Thyroid gland (tissue), 4 donors: ENCODE results near the gene ATXN7L1. TPM values are rescaled to one million over a fixed set of nuclear protein-coding genes. Genes with fewer than 3 reads are reported as not detected.

Experiments used
- DNase-seq, 2 donors: peaks; one replicate each; pipeline ENCODE4 v3.0.0-alpha.2; 2019
- H3K27ac ChIP-seq, 3 donors: fragments of 200-600 bp; sonication (generic); 1 replicate in 2 of 3; 2 replicates in 1 of 3; pipeline ENCODE4 v1.5.1; 2016 to 2019; ENCODE audit warnings: mild to moderate bottlenecking in 1 of 3, moderate library complexity in 1 of 3
- H3K27me3 ChIP-seq: fragments of 200-600 bp; sonication (generic); one replicate; pipeline ENCODE4 v1.5.1; 2019
- H3K36me3 ChIP-seq, 2 donors: fragments of 200-600 bp; sonication (generic); one replicate each; pipeline ENCODE4 v1.5.1; 2016 to 2019
- H3K4me1 ChIP-seq, 2 donors: fragments of 200-600 bp; sonication (generic); one replicate each; pipeline ENCODE4 v1.5.1; 2017 to 2019
- H3K4me3 ChIP-seq, 3 donors: fragments of 200-600 bp; sonication (generic); replicated peaks in 1 of 3; 1 replicate in 2 of 3; 2 replicates in 1 of 3; pipeline ENCODE4 v1.5.1; 2016; ENCODE audit warnings: mild to moderate bottlenecking in 1 of 3
- H3K9me3 ChIP-seq: fragments of 200-600 bp; sonication (generic); one replicate; pipeline ENCODE4 v1.5.1; 2017
- POLR2A ChIP-seq, 2 donors: fragments of 450-650 bp; IDR thresholded peaks; one replicate each; pipeline ENCODE4 v1.6.1; 2017; ENCODE audit warnings: antibody characterized with exemption in 2 of 2, mild to moderate bottlenecking in 2 of 2, moderate library complexity in 1 of 2
- WGBS, 2 donors: methylation state at CpG; one replicate each; pipeline ENCODE4 v1.1.5; 2017; 5-methylcytosine and 5-hydroxymethylcytosine counted together
- intact Hi-C: fragments of 100-400 bp; cut with DNase I; formaldehyde crosslinking; loops from one replicate; pipeline ENCODE4 v1.15.1; 2023
- total RNA-seq, 4 donors: library from RNA; depleted of rRNA; stranded (reverse); fragments of >200 nt; gene quantifications; one replicate each; pipeline ENCODE4 v1.2.3, GENCODE V29; 2016
- TF ChIP-seq, protein P1 (sequence below), 6 experiments: fragments of 200-600 bp in 3 of 6; fragments of 450-650 bp in 3 of 6; sonication (generic) in 3 of 6; IDR thresholded peaks; one replicate each; pipeline ENCODE4 v1.5.1; 2016 to 2019; ENCODE audit warnings: antibody characterized with exemption in 6 of 6, mild to moderate bottlenecking in 2 of 6, inconsistent platforms in 1 of 6, moderate library complexity in 1 of 6

Gene ATXN7L1
- total RNA-seq, 4 donors from 2014 or later: 21.8 to 24.4 (median 22.8) TPM

DNA sequence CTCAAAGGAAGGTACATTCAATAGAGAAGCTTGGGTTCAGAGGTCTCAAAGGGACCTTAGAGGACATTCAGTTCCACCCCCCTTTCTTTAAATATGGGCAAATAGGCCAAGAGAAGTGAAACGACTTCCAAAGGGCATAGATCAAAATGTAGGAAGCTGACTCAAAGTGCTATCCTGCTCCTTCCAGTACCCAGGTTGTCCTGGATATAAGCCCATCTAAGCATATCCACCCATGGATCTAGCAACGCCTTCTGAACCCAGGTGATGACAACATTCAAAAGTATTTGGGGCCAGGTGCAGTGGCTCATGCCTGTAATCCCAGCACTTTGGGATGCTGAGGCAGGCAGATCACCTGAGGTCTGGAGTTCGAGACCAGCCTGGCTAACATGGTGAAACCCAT, 5.3 kb downstream of the ATXN7L1 start:
- H3K27ac ChIP-seq: no peak overlapping the region
- 71 to 72% methylated on average over 3 of the region's 3 CpGs for WGBS, 2 donors
- H3K9me3 ChIP-seq: no peaks in the 10 kb centered on the region
- H3K4me1 ChIP-seq: peaks cover 13 to 14% of the 10 kb centered on the region in 2 donors
- H3K36me3 ChIP-seq: no peaks in the 10 kb centered on the region
- no peak overlapping the region for H3K4me3 ChIP-seq
- H3K27me3 ChIP-seq: no peaks in the 10 kb centered on the region
- no peak for DNase-seq
- intact Hi-C loops: loop anchor here (10.0 kb wide), 1 partner anchor 216 kb away; no protein-coding TSS in a partner anchor
- TF ChIP-seq, protein P1, sequence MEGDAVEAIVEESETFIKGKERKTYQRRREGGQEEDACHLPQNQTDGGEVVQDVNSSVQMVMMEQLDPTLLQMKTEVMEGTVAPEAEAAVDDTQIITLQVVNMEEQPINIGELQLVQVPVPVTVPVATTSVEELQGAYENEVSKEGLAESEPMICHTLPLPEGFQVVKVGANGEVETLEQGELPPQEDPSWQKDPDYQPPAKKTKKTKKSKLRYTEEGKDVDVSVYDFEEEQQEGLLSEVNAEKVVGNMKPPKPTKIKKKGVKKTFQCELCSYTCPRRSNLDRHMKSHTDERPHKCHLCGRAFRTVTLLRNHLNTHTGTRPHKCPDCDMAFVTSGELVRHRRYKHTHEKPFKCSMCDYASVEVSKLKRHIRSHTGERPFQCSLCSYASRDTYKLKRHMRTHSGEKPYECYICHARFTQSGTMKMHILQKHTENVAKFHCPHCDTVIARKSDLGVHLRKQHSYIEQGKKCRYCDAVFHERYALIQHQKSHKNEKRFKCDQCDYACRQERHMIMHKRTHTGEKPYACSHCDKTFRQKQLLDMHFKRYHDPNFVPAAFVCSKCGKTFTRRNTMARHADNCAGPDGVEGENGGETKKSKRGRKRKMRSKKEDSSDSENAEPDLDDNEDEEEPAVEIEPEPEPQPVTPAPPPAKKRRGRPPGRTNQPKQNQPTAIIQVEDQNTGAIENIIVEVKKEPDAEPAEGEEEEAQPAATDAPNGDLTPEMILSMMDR (IDR thresholded peaks at IDR 0.05): no peak
- no peak for TF ChIP-seq POLR2A (IDR thresholded peaks at IDR 0.05)

DNA sequence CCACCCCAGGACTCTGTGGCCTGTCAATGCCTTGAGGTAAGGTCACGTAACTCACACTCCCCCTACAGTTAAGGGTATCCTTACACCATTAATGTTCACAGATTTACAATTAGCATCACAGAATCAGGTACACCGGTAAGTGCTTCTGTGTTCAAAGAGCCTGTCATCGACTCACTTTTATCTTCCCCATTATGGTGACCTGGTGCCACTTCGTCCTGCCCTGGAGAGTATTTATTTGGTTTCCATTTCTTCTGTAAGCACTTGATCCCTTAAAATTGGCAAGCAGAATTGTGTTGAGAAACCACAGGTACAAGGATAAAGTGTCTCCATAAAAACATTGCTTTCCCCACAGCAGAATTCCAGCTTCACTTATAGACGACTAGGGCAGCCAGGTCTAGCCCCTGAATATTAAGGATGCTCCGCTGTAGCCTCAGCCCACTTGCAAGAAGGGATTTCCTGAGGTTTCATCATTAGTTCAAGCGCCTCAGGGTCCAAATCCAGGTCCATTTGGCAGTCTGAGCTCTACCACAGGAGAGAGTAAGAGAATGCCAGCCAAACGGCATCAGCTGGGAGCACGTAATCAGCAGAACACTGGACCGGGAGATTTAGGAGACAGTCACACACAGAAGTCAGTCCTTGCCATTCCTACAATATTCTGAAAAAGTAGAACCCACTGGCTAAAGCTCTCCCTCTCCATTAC, 10.1 kb downstream of the ATXN7L1 start:
- TF ChIP-seq, protein P1 (IDR thresholded peaks at IDR 0.05): no peak
- no peak for TF ChIP-seq POLR2A (IDR thresholded peaks at IDR 0.05)
- H3K4me1 ChIP-seq: peaks cover 7% of the 10 kb centered on the region in 2 donors
- H3K27ac ChIP-seq: peak overlapping the region in 1 of 3 donors; percentile 36
- H3K27me3 ChIP-seq: no peaks in the 10 kb centered on the region
- no peak overlapping the region for H3K4me3 ChIP-seq
- H3K36me3 ChIP-seq: no peaks in the 10 kb centered on the region
- DNase-seq: no peak
- H3K9me3 ChIP-seq: no peaks in the 10 kb centered on the region
- intact Hi-C loops: no loop called here
- whole genome bisulfite sequencing, 2 donors: 67 to 80% methylated on average over 10 of the region's 10 CpGs

DNA sequence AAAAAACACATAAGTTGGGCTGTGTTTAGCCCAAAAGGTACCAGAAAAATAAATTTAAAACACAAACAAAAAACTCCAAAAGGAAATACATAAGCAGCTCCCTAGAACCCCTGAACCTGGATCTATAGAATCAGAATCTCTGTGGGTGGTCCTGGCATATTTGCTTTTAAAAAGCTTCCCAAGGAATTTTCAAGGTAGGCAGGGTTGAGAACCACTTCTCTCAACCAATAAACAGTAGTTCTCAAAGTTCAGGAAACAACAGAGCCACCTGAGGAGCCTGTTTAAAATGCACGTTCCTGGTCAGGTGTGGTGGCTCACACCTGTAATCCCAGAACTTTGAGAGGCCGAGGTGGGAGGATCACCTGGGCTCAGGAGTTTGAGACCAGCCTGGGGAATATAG, 12.5 kb downstream of the ATXN7L1 start:
- 93 to 97% methylated on average over 2 of the region's 2 CpGs for WGBS, 2 donors
- no peaks in the 10 kb centered on the region for H3K36me3 ChIP-seq
- H3K27me3 ChIP-seq: no peaks in the 10 kb centered on the region
- no peak overlapping the region for H3K4me3 ChIP-seq
- no peaks in the 10 kb centered on the region for H3K9me3 ChIP-seq
- no peak overlapping the region for H3K27ac ChIP-seq
- TF ChIP-seq, protein P1 (IDR thresholded peaks at IDR 0.05): no peak
- no peak for TF ChIP-seq POLR2A (IDR thresholded peaks at IDR 0.05)
- peaks cover 7% of the 10 kb centered on the region in 2 donors for H3K4me1 ChIP-seq
- intact Hi-C loops: no loop called here
- DNase-seq: no peak

DNA sequence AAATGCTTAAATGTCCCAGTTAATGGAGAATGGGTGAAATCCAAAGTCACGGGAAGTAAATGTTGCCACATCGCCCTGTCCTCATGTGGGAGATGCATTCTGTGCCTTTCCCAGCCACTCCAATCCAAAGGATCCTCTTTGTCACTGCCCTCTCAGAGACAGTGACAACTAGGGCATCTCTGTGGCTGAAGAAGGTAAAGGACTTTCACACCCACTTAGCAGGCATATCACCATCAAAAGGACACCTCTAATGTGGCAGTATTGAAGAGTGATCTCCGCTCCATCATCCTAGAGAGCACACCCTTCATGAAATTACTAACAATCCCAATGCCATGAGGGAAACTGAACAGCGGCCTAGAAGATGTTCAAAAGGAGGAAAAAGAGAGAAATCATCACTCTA, 13.6 kb downstream of the ATXN7L1 start:
- H3K27ac ChIP-seq: no peak overlapping the region
- 93 to 98% methylated on average over 4 of the region's 4 CpGs for WGBS, 2 donors
- intact Hi-C loops: no loop called here
- H3K36me3 ChIP-seq: no peaks in the 10 kb centered on the region
- no peaks in the 10 kb centered on the region for H3K9me3 ChIP-seq
- H3K4me3 ChIP-seq: no peak overlapping the region
- H3K4me1 ChIP-seq: peaks cover 7% of the 10 kb centered on the region in 2 donors
- TF ChIP-seq, protein P1 (IDR thresholded peaks at IDR 0.05): no peak
- no peak for TF ChIP-seq POLR2A (IDR thresholded peaks at IDR 0.05)
- no peak for DNase-seq
- no peaks in the 10 kb centered on the region for H3K27me3 ChIP-seq

DNA sequence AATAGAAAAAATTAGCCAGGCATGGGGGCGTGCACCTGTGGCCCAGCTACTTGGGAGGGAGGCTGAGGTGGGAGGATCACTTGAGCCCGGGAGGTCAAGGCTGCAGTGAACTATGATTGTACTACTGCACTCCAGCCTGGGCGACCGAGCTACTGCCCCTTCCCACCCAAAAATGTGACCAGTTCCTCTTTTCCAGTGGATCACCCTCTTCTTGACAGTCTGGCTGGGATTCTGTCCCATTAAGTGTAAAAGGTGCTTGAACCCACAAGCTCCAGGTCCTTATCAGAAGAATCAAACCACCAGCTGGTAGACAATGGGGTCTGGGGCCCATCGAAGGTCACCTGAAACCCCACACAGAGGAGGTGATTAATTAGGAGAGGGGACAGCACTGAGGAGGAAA, 14.1 kb downstream of the ATXN7L1 start:
- no peaks in the 10 kb centered on the region for H3K27me3 ChIP-seq
- no peak for TF ChIP-seq POLR2A (IDR thresholded peaks at IDR 0.05)
- TF ChIP-seq, protein P1 (IDR thresholded peaks at IDR 0.05): no peak
- WGBS, 2 donors: 64 to 92% methylated on average over 5 of the region's 5 CpGs
- no peak for DNase-seq
- H3K4me1 ChIP-seq: peaks cover 7% of the 10 kb centered on the region in 2 donors
- intact Hi-C loops: no loop called here
- H3K4me3 ChIP-seq: no peak overlapping the region
- H3K36me3 ChIP-seq: no peaks in the 10 kb centered on the region
- no peak overlapping the region for H3K27ac ChIP-seq
- H3K9me3 ChIP-seq: no peaks in the 10 kb centered on the region
